SKM-1 treated with dmso at 0.1 percent for 144 hours (cell line): ENCODE measurements around the gene RECQL.
"Not testable (repeated sequence)": the region's sequence is repeated elsewhere in the genome, so short reads cannot be mapped to it uniquely, and the experiment has no call there.

Experiments used
- DNase-seq: peaks from one replicate; lab custom pipeline; 2025; ENCODE audit not compliant: unreplicated experiment; lab: John Stamatoyannopoulos, UW

The RECQL gene

DNA sequence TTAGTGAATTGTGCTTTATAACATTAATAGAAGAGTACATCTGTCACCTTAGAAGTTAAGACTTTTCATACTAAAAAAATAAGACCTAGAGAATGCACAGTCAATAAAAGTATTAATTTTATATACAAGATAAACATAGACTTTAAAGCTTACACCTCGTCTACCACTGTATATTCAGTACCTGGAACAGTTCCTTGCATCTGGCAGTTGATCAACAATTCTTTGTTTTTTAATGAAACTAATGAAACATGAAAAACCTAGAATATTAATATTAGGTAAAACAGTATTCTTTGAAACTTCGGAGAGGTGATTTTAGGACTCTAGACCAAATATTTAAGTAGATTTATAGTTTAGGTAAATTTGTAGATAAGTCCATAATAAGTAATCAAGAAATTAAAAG, 4.5 kb upstream of the RECQL start:
- DNase-seq: no peak

DNA sequence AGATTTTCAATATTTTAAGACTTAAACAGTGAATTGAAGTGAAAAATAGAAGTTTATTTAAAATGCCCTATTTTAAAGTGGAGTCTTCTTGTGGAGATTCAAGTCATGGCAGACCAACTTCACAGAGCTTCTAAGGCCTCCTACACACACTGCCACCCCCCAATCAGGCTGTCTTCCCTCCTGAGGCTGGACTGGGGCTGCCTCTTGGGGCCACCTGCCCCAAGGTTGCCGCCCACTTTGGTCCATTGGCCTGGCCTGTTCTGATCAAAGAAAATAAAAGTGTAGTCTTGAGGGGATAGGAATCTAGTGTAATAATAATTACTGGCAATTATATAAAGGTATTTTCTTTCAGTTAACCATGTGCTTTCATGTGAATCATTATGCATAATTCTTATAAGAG, 1.4 kb upstream of the RECQL start:
- DNase-seq: no peak

DNA sequence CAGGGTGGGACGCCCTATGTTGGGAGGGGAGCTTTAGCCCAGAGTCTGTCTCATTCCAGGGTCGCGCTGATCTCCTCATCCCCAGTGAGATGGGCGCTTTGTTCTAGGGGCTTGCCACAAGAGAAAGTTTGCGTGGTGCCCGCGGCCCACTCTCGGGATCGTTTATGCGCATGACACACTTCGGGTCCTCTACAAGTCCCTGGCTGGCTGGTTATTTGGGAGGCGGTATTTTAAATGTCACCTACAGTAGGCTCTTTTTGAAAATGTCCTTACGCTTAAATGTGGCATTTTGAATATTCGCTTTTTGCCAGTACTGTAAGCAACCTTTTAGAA, 695 bp upstream of the RECQL start:
- DNase-seq: no peak

DNA sequence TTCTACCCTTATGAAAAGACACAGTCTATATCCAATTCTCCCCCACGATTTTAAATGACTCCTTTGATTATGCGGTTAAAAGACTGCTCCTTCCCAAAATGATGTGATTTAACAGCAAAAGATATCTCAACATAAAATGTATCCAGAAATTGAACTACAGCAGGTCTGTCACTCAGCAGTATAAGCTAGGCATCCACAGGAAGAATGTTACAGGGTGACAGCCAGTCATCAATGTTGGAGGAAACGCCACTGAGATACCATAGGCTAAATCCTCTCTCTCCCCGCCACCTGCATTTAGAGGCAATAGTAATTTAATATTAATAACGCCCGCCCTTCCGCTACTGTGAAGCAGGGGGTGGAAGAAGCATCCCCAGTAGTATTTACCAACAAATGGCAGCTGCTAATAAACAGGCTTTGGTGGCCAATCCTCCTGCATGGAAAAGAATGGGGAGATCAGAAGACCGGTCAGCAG, 613 bp downstream of the RECQL start:
- DNase-seq: no peak

DNA sequence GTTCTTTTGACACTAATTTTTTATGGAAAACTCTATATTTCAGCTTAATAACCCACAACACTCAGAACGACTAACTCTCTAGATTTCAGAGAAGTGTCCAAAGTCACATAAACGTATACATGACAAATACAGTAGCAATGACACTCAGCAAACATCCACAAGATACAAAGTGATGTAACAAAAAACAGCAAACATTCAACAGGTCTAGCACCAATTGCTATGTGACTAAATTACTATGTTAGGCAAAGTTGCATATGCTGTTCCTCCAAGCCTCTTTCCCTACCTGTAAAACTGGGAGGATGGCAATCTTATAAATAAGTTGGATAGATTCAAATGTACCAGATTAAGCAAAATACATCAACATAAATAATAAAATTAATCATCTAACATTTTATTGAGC, 1.7 kb downstream of the RECQL start:
- DNase-seq: no peak

DNA sequence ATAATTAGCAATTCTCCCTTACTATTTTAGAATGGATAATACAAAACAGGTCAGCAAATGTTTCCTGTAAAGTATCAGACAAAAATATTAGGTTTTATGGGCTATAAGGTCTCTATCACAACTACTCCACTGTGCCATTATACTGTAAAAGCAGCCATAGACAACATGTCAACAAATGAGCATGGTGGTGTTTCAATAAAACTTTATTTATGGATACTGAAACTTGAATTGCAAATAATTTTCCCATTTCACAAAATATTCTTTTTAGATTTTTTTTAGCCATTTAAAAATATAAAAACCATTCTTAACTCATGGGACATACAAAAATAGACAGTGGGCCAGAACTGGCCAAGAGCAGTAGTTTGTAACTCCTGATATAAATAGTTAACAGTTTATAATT, 15.4 kb downstream of the RECQL start:
- DNase-seq: no peak

DNA sequence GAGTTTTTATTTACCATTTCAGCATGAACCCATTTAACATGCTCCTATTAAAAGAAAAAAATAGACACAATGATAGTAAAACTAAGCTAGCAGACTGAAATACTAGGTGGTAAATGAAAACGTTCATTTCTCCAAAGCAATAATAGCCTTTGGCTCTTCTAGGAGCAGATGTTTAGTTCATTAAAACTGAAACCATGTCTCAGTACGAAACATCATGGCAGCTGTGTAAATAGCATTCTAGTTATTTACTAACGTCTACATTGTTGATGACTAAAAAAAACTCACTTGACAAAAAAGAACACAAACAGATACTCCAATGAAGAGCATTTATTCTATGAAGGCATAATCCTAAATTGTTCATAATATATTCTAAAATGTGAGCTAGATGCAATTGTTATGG, 17.9 kb downstream of the RECQL start:
- no peak for DNase-seq

DNA sequence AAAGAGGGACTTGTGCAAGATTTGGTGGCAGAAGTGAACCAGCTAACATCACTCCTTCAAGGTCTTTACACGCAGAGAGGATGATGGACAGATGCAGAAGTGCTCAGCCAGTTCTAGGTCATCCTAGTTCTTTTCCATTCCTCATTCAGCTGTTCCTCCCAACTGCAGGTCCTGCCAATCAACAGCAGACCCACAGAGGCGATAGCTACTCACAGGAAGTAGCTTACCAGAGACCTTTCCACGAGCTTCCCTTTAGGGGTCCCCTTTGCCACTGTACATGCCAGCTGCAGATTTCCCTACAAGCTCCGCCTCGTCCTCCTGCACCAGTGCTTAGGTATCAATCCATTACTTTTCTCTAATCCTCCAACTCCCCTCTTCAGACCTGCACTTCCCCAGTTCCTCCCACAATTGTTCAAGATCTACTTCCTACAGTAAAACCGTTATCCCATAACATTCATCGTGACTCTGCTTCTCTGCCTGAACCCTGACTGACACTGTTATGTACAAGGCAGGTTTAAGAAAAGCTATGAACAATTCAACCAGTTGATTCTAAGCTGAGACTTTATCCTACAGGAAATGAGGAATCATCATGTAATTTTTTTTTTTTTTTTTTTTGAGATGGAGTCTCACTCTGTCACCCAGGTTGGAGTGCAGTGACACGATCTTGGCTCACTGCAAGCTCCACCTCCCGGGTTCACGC, 22.5 kb downstream of the RECQL start:
- DNase-seq: no peak

DNA sequence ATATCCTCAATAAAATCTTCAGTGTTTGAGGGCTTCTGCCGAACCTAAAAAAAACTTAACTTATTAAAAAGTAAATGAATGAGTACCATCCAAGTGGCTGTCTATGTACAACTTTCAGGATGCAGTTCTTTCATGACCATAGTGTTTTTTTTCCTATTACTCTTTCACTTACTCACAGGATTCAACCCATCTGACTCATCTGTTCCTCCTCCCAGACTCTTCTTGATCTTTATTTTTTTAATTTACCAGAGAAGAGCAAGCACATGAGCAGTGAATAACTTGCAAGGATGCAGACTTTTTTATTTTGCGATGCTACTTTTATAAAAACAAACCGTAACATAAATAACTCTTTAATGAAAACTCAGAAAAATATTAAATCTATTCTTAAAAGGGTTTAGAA, 24.5 kb downstream of the RECQL start:
- no peak for DNase-seq

DNA sequence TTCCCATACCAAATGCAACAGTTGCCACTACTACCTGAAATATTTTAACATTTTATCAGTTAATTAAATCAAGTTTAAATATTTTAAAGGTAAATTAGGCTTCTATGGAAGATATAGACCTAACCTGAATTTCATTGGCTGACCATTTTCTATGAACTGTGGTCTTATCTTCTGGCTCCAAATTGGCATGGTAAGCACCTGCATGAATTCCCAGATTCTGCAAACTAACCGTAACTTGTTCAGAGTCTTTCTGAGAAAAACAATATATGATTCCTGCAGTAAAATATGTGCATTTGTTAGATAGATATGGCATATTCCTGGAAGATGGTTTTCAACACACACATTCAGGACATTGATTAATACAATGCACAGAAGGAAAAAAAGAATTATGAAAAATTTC, 25.9 kb downstream of the RECQL start:
- no peak for DNase-seq

DNA sequence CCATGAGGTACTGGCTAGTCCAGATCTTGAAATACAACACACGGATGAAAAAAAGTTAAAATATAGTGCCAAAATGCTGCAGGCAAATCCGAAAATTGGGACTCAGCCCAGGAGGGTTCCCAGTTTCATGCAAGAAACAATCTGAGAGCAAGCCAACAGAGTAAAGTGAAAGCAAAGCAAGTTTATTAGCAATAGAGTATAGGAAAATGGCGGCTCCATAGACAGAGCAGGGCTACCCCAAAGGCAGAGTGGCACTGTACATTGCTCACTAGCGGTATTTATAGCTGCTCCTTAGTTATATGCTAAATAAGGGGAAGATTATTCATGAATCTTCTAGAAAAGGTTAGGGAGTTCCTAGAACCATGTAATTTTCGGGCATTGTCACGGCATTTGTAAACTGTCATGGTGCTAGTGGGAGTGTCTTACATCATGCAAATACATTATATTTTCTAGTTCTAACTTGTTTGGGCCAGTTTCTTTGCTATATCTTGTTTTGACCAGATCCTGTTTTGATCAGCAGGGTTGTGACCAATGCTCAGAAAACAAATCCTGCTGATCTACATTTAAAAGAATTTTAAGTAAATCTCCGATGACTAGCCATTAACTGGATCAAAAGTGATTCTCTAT, 29.1 kb downstream of the RECQL start:
- DNase-seq: no peak

DNA sequence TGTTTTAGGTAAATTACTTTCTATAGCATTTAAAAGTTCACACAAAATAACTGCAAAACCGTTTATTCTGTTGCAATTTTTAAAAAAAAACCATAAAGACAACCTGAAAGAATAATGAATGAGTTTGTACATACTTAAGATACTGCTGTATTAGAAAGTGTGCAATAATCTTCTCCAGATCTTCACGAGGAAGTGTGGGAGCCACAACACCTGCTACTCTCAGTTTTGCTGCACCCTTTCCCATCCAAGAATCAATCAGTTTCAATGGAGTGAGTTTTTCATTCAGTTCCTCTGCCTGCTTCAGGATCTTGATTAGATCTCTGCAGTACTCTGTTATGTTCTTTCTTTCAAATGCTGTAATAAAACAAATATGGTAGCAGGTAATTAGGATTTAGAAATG, 30.1 kb downstream of the RECQL start:
- no peak for DNase-seq

DNA sequence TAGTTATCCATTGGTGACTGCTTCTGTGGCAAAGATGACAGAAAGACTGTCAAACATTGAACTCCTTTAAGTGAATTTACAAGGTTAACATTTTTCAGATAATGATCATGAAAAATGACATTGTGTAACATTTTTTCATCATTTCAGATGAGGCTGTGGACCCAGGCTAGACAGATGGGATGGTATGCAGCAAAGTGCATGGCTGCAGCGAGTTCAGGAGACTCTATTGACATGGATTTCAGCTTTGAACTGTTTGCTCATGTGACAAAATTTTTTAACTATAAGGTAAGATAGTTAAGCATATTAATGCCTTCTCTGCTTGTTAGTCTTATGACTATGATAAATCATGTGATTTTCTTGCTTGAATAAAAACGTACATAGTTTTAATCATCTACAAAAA, 34.1 kb downstream of the RECQL start:
- DNase-seq: not testable (repeated sequence)

DNA sequence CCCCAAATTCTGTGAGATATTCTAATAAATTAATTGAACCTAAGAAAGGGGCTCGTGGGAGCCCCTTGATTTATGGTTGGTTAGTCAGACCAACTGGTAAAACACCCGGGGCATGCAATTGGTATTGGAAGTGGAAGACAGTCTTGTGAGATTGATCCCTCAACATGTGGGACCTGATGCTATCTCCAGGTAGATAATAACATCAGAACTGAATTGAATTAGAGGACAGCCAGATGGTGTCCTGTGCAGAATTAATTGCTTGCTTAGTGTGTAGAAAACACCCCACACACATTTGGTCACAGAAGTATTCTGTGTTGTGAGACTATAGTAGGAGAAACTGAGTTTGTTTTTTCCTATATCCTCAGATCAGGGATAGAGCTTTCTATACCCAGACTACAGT, 42.0 kb downstream of the RECQL start:
- no peak for DNase-seq

DNA sequence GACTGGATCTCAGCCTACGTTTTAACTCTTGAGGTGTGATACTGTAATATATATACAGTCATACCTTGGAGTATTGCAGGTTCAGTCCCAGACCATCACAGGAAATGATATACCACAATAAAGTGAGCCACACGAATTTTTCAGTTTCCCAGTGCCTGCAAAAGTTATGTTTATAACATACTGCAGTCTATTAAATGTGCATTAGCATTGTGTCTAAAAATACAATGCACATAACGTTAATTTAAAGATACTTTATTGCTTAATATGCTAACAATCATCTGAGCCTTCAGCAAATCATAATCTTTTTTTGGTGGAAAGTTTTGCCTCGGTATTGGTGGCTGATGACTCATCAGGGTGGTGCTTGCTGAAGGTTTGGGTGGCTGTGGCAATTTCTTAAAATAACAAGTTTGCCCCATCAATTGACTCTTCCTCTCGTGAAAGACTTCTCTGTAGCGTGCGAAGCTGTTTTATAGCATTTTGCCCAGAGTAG, 45.1 kb downstream of the RECQL start:
- DNase-seq: no peak

DNA sequence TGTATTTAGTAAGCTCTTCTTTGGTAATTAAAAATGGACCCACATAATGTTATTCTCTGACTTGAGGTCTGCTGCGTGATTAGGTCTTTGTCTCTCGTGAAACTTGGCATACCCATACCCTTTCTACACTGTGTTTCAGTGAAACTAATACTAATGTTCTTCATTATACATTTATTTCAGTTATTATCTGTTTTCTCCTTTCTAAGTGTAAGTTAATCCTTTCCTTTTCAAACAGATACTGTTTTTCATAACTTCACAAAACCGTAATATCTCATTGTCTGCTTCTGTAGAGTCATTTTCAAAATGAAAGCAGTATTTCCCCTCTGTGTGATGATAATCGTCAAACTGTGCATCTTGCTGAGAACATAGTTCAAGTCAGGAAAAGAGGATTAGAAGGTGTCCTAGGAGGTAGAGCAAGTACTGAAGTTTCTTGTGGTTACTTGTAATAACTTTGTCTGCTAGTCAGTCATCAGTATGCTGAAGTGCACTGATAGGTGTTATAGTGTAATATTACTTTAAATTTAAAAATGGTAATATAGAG, 48.1 kb downstream of the RECQL start:
- DNase-seq: no peak

DNA sequence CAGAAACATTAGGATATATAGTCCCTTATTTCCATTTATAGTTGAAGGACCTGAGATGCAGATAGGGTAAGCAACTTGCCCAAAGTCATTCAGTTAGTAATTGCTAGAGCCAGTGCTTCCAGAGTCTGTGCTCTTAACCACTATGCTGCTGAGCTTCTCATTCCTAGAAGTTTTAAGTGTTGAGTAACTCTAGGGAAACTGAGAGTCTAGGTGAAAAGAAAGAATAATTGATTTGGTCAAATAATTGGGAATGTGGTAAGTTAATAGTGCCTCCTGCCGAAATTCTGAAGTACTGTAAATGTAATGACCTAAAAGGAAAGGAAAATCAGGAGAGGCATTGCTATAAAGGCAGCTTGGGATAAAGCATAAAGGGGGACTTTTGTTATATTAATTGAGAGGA, 49.9 kb downstream of the RECQL start:
- no peak for DNase-seq

DNA sequence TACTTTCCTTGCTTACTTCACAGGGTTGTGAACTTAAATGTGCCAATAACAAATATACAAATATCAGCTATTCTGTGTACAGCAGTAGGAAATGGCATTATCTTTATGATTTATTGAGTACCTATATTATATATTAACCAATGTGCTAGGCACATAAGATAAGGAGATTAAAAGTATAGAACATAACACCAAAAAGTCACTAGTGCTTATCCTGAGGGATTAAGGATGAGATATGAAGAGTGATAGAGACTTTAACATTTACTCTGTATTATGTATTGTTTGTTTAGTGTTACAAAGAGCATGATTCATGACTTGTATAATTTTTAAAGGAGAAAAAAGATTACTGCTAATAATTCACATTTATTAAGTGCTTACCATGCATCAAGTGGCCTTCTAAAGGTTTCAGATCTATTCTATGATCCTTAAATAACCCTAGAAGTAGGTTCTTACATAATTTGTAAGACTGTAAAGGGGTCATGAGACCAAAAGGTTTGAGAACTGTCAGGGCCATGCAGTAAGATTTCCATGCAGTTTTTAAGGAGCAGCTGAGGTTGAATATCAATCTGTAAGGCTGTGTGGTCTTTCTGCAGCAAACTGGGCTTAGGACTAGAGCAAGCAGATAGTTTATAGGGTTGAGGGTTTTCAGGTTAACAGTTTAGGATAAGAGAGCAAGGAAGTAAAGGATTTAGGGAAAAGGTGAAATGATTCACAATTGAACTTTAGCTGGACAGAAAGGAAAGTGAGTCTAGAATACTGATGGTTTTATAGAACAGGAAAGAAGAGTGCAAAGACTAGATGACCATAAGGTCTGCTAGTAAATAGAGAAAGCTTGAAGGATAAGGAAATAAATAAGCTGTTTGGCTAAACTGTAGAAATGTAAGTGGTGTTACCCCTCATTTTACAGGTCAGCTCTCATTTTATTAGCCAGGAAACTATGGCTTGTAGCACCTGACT, 57.0 kb downstream of the RECQL start:
- no peak for DNase-seq

DNA sequence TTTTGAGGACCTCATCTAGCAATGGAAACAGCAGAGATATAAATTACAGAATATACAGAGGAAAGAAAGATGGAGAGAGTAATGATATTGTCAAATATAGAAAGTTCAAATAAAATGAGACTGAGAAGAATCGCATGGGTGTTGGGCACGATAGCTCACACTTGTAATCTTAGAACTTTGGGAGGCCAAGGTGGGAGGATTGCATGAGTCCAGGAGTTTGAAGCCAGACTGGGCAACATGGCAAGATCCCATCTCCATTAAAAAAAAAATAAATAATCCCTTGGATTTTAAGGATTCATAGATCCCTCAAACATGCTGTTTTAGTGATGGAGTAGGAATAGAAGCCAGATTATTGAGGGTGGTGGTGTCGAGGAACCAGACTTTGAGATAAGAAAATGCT, 62.1 kb downstream of the RECQL start:
- DNase-seq: no peak

DNA sequence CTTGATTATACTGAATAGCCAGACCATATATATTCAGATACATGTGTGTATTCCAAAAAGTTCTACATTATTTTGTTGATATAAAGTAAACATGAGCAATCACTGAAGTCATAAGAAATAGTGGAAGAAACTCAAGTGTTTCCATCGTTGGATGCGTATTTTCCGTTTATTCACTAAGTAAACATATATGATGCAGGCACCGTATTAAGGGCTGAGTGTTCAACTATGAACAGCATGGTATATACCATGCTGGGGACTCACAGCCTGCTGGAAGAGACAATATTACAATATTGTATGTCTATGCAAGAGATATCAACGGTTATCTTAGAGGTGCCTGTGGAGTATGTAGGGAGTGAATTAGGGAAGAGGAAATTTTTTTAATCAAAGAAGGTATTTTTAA, 62.8 kb downstream of the RECQL start:
- no peak for DNase-seq

DNA sequence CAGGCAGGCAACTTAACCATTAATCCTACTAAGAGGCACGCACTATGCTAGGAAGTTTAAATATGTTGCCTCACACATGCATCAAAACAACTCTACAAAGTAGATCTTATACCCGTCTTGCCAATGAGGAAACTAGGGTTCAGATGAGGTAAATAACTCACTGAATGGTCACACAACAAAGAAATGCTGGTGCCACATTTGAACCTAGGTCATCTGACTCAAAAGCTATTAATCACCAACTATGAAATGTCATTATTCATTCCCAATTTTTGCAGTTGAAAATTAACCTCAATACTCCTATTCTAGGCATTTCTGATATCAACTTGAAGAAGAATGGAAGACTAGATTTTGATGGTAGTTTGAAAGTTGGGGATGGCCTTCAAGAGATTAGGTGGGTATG, 66.7 kb downstream of the RECQL start:
- no peak for DNase-seq

DNA sequence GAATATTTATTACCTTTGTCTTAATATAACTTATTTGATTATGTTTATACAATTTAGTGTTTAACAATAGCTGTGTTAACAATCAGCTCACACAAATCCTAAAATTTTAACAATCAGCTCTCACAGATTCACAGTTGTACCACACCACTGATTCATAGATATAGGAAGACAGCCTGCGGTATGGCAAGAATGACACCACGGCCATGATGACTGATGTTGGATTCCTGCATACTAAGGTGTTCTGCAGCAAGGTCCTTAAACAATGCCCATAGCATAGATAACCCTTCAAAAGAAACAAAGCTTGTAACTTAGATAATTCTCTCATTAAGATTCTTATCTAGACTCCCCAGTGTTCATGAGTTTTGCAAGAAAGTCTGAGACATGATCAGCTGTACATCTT, 67.9 kb downstream of the RECQL start:
- DNase-seq: no peak
